NCI-H2227 (cell line): ENCODE results near the gene EPN2.
A peak's percentile ranks its signal among the peaks of the same experiment; 100 is the strongest.
"Not testable (repeated sequence)": the region's sequence is repeated elsewhere in the genome, so short reads cannot be mapped to it uniquely, and the experiment has no call there.

ENCODE experiments used
- DNase-seq: peaks from one replicate; lab custom pipeline; 2025; ENCODE audit not compliant: unreplicated experiment; lab: John Stamatoyannopoulos, UW

The EPN2 gene

GRCh38 chr17:19343256-19343630, 106.1 kb downstream of the EPN2 start:
- DNase-seq, result no peak

- no peak for DNase-seq
These were observed 106.5 kb downstream of the EPN2 start for GRCh38 chr17:19343671-19344151.

- no peak for DNase-seq
These were observed 107.3 kb downstream of the EPN2 start for GRCh38 chr17:19344311-19345066.

GRCh38 chr17:19345067-19345460, 107.9 kb downstream of the EPN2 start:
- no peak for DNase-seq

GRCh38 chr17:19345486-19346350, 108.6 kb downstream of the EPN2 start:
- DNase-seq, result no peak

GRCh38 chr17:19346351-19347255, 109.4 kb downstream of the EPN2 start:
- no peak for DNase-seq

GRCh38 chr17:19347323-19348080, 110.3 kb downstream of the EPN2 start:
- no peak for DNase-seq

- DNase-seq, result no peak
These were observed 111.0 kb downstream of the EPN2 start for GRCh38 chr17:19348081-19348650.

- no peak for DNase-seq
These were observed 111.6 kb downstream of the EPN2 start for GRCh38 chr17:19348806-19349205.

- not testable (repeated sequence) for DNase-seq
These were observed 116.2 kb downstream of the EPN2 start for GRCh38 chr17:19353401-19353800.

- no peak for DNase-seq
These were observed 117.6 kb downstream of the EPN2 start for GRCh38 chr17:19354748-19355147.

- no peak for DNase-seq
These were observed 120.2 kb downstream of the EPN2 start for GRCh38 chr17:19357351-19357750.

- DNase-seq, result no peak
These were observed 120.6 kb downstream of the EPN2 start for GRCh38 chr17:19357761-19358160.

- no peak for DNase-seq
These were observed 122.0 kb downstream of the EPN2 start for GRCh38 chr17:19359151-19359550.

GRCh38 chr17:19359856-19360255, 122.7 kb downstream of the EPN2 start:
- DNase-seq, result no peak

- DNase-seq, result no peak
These were observed 123.6 kb downstream of the EPN2 start for GRCh38 chr17:19360772-19361171.

GRCh38 chr17:19361326-19361725, 124.2 kb downstream of the EPN2 start:
- peak; percentile 18 for DNase-seq

GRCh38 chr17:19361944-19362276, 124.7 kb downstream of the EPN2 start:
- DNase-seq, result no peak

- DNase-seq, result peak; percentile 94
These were observed 125.3 kb downstream of the EPN2 start, which contains the start of gene B9D1 for GRCh38 chr17:19362277-19363113. B9D1 (minus strand) TSS chr17:19362723; CDS start chr17:19362569, 154 bp downstream.
